Measurements from ENCODE around the gene ATP11A.
A peak's percentile ranks its signal among the peaks of the same experiment; 100 is the strongest.
"Not testable (repeated sequence)": the region's sequence is repeated elsewhere in the genome, so short reads cannot be mapped to it uniquely, and the experiment has no call there.

ATP11A gene

DNA sequence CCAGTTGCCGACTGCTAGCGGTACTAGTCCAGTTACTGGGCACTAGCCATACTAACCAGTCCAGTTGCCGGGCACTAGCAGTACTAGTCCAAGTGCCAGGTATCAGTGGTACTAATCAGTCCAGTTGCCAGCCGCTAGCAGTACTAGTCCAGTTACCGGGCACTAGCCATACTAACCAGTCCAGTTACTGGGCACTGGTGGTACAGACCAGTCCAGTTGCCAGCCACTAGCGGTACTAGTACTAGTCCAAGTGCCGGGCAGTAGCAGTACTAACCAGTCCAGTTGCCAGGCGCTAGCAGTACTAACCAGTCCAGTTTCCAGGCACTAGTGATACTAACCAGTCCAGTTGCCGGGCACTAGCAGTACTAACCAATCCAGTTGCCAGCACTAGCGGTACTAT lies 155.0 kb downstream of the ATP11A start:
- no peak for DNase-seq

DNA sequence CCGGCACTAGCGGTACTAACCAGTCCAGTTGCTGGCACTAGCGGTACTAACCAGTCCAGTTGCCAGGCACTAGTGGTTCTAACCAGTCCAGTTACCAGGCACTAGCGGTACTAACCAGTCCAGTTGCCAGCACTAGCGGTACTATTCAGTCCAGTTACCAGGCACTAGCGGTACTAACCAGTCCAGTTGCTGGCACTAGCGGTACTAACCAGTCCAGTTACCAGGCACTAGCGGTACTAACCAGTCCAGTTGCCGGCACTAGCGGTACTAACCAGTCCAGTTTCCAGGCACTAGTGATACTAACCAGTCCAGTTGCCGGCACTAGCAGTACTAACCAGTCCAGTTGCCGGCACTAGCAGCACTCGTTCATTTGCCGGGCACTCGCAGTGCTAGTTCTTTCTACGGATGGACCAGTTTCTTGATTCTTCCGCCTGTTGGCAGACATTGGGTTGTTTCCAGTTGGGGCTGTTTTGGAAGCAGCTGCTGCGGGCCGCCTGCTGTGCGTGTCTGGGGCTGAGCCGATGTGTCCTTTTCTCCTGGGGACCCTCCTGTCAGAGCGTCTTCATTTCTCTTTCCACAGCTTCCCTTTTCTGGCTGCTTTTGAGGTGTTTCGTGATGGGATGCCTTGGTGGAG lies 155.8 kb downstream of the ATP11A start:
- no peak for DNase-seq

DNA sequence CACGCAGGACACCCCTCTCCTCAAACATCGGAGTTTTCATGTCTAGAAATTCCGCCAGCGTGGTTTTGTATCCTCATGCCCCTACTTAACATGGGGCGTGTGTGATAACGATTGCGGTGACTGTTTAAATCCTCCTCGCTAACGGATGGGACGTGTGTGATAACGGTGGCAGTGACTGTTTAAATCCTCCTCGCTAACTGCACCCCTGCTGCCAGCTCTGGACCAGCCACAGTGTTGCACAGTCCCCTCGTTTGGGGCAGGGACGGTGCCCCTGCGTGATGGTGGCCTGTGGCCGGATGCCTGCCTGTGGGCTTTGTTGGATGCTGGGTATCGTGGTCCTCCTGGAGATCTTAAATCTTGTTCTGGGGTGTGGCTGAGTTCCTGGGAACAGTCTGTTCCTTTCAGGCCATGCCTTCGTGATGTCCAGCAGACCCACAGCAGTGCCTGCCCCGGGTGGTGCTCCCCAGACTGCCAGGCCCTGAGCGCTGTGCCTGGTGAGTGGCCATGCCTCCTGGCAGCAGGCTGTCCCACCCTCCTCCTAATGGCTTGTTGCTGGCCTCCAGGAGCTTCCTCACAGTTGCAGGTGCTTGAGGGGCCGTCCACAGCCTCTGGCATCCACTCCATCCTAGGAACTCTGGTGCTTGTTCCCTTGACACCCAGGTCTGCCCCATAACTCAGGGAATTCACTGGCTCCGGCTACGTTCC lies 156.7 kb downstream of the ATP11A start:
- no peak for DNase-seq

DNA sequence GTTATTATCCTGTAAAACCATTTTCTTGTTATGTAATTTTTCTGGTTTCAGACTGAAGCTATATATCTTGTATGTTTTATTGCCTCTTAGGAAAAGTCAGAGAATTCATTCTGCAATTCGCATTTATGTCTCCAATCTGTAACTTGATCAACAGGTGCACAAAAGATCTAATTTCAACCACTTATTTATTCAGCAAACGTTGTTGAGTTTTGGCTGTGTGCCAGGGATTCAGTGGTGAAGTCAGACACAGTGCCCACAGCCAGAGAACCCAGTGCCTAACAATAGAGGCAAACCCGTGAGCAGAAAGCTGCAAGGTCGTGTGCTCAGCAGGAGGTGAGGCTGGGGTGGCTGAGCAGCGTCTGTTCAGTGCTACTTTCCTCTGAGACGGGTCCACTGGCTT lies 159.7 kb downstream of the ATP11A start:
- DNase-seq, result peak; percentile 63

DNA sequence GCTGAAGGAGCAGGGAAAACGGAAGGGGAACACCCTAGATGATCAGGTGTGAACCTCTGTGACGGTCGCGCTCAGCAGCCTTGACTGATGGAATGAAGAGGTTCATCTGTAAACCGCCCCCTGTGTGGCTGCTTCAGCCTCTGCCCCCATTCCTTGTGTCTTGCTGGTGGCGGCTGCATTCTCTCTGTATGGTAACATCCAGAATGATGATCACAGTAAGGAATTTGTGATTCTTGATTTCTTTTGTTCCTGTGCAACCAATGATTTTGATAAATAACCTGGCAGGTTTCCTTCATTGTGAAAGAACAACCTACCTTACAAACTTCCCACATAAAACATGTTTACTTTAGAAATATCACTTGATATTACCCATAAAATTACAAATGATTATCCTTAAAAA lies 160.4 kb downstream of the ATP11A start:
- no peak for DNase-seq

DNA sequence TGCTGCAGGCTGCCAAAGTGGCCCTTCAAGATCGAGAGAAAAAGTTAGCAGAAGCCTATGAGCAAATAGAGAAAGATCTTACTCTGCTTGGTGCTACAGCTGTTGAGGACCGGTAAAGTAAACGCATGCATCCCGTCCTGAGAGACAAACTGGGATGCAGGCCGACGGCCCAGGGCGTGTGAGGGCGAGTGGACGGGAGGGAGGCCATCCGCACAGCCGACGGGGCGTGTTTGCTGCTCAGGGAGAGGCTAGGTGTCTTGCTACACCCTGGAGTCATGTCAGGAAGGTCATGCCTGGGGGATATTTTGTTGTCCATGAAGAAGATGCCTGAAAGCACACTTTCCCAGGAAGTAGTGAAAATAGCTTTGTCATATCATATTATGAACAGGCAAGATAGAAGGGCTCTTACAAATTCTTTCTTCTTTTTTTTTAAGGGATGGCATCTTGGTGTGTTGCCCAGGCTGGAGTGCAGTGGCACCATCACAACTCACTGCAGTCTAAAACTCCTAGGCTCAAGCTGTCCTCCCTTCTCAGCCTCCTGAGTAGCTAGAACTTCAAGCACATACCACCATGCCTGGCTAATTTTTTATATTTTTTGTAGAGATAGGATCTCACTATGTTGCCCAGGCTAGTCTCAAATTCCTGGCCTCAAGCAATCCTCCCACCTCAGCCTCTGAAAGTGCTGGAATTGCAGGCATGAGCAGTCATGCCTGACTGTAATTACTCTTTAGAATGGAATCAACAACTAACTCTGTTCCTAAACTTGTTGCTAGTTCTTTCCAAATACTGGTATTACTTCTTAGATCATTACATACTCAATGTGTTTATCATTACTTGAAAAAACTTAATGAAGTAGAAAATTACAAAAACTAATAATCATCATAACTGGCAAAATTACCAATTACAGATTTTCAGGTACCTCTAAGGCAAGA lies 161.5 kb downstream of the ATP11A start:
- no peak for DNase-seq

DNA sequence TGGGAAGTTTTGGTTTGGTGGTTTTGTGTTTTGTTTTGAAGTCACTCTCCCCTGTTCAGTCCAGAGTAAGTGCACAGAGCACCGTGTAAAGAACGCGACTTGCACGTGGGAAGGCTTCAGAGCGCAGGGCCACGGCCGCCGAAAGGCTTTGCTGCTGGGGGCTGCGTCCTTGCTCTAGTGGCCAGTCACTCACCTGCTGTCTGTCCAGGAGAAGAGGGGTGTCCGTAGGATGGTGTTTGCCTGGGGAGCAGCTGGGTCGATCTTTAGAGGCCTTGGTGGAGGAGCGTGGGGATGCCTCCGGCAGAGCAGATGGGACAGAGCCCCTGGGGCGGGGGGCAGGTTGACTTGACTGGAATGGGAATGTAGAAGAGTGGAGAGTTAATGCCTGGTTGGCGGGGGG lies 162.6 kb downstream of the ATP11A start:
- DNase-seq, result no peak

DNA sequence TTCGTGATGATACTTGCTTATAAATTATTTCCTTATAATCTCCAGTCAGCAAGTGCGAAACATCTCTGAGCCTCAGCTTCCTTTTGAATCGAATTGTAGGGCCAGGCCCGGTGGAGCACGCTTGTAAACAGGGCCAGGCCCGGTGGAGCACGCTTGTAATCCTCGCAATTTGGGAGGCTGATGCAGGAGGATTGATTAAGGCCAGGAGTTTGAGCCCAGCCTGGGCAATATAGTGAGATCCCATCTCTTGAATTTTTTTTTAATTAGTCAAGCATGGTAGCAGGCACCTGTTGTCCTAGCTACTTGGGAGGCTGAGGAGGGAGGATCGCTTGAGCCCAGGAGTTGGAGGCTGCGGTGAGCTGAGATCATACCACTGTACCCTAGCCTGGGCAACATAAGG lies 163.0 kb downstream of the ATP11A start:
- DNase-seq, result no peak

DNA sequence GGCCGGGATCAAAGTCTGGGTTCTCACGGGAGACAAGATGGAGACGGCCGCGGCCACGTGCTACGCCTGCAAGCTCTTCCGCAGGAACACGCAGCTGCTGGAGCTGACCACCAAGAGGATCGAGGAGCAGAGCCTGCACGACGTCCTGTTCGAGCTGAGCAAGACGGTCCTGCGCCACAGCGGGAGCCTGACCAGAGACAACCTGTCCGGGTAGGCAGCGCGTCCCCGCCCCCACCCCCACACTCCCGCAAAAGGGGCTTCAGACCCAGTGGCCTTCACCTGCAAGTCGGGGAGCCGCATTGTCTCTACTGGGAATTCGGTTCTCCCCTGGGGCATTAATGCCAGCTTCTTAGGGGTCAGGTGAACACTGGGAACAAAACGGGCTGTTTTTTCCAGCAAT lies 164.5 kb downstream of the ATP11A start:
- DNase-seq, result no peak

DNA sequence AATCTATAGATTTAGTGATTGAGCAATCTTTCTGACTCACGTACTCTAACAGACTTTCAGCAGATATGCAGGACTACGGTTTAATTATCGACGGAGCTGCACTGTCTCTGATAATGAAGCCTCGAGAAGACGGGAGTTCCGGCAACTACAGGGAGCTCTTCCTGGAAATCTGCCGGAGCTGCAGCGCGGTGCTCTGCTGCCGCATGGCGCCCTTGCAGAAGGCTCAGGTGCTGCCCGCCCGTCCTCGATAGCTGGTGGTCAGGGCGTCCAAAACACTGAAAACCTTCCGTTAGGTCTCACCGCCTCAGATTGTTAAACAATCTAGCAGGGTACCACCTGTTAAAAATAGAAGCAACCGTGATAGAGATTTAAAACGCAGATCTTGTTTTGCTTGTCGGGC lies 166.0 kb downstream of the ATP11A start:
- DNase-seq, result no peak

DNA sequence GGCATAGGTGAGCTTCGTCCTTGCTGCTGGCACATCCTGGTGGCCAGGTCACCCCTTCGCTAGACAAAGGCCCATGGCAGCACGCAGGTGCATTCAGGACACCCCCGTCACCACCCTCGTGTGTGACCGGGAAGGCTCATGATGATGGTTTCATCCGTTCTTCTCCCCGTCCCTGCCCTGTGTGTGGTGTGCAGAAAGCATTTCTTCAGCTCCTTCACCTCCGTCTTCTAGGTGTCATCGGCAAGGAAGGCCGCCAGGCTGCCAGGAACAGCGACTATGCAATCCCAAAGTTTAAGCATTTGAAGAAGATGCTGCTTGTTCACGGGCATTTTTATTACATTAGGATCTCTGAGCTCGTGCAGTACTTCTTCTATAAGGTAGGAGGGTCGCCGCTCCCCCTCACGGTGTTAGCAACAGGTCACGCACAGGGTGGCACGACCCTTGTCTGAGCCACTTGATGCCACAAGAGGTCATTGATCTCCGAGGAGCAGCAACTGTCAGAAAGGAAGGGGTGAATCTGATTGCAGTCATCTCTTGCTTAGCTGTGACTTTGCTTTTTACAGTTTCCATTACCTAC lies 168.2 kb downstream of the ATP11A start:
- no peak for DNase-seq

DNA sequence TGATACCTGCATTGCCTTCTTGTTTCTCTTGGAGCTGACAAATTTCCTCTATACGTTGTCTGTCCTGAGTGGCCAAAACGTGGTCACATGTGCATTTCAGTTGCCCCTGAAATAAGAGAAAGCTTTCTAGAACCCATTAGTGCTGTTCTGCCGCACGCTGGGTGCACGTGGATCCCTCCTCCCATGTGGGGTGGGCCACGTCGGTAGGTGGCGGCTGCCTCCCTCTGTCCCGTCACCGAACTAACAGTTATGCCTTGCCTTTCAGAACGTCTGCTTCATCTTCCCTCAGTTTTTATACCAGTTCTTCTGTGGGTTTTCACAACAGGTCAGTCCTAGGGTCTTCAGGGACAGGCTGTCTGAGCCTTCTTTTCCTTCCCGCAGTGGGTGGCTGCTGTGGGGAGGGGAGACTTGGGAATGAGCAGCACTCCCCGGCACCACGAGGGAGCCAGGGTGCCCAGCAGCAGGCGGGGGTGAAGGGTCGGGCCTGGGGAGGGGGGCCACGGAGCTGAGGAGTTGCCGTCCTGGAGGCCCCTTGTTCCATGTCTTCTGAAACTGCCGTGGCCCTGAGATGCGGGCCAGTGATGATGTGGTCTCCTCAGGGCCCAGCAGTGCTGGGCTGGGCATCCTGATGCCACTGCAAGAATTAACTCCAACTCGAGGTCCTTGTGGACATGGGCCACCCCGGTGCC lies 169.4 kb downstream of the ATP11A start:
- no peak for DNase-seq

DNA sequence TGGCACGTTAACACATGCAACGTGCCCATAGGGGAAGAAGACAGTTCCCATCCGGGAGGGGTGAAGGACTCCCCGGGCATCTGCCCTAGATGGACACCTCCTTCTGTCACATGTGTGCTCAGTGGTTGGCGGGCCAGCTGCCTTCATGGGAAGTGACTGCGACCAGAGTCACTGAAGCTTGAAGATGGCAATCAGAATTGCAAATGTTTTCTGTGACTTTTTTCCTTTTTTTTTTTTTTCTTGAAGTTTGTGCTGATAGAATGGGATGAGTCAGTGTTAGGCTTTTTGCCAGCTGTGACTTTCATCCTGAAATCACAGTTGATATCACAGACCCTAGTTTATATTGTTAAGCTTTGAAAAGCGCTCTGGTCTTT lies 170.0 kb downstream of the ATP11A start:
- peak; percentile 33 for DNase-seq

DNA sequence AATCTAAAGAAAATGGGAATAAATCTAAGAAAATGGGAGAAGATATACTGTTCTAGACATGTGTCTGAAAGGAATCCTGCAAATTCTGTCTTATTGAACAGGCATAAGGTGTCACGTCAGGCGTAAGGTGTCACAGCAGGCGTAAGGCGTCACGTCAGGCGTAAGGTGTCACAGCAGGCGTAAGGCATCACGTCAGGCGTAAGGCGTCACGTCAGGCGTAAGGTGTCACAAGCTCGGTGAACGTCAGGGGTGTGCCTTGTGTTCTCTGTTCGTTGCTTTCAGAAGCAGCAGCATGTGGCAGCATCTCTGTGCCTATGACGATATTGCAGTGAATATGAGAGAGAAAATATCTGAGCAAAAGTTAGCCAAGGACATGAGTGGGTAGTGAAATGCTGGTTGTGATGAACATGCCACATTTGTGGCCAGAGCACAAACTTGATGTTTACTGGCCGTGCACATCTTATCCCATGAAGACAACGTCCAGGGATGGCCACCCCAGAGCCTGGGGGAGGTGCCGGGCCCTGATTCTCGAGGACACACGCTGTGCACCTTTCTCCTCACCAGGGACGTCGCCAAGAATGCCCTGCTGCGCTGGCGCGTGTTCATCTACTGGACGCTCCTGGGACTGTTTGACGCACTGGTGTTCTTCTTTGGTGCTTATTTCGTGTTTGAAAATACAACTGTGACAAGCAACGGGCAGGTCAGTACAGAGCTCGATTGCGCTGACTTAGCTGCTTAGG lies 172.2 kb downstream of the ATP11A start:
- no peak for DNase-seq

DNA sequence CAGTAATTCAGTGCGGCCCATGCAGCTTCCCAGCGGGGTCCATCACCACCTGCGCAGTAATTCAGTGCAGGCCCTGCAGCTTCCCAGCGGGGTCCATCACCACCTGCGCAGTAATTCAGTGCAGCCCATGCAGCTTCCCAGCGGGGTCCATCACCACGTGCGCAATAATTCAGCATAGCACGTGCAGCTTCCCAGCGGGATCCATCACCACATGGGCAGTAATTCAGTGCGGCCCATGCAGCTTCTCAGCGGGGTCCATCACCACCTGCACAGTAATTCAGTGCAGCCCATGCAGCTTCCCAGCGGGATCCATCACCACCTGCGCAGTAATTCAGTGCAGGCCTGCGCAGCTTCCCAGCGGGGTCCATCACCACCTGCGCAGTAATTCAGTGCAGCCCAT lies 173.5 kb downstream of the ATP11A start:
- DNase-seq, result not testable (repeated sequence)

DNA sequence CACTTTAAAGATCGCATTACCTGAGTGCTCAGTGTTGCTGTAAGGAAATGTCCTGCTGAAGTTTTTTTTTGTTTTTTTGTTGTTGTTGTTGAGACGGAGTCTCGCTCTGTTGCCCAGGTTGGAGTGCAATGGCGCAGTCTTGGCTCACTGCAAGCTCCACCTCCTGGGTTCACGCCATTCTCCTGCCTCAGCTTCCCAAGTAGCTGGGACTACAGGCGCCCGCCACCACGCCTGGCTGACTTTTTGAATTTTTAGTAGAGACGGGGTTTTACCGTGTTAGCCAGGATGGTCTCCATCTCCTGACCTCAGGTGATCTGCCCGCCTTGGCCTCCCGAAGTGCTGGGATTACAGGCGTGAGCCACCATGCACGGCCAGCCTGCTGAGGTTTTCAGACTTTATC lies 175.6 kb downstream of the ATP11A start:
- DNase-seq, result not testable (repeated sequence)

DNA sequence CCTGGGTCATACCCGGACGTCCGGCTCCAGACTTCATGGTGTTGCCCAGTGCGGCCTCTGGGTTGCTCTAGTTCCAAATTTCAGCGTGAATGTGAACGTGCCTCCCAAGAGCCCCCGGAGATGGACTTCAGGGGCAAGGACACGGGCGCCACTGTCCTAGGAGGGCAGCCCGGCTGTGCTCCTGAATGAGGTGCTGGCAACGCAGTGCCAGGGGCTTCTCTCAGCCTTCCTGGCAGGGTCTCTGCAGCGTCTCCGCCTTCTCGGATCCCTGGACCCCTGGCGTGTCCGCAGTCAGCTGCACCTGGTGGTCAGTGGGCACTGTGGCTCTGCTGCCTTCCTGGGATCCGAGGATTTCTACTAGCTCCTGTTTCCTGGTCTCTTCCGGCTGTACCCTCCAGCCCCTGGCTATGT lies 177.5 kb downstream of the ATP11A start:
- DNase-seq, result no peak

DNA sequence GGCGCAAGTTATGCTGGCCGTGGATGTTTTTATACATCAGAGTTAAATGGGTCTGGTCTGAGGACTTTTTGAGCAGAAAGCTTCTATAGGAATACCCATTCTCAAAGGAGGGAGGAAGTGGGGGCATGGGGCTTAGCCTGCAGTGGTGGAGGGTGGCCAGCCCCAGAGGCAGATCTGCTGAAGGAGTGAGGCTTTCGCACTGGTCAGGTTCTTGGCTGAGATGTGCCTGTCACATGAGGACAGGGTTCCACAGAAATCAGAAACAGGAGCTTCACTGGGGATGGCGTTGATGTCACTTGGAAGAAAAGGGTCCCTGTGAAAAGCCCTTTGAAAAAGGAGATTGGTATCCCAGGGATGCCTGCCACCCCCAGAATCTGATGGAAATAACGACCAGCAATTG lies 178.5 kb downstream of the ATP11A start:
- DNase-seq, result no peak

DNA sequence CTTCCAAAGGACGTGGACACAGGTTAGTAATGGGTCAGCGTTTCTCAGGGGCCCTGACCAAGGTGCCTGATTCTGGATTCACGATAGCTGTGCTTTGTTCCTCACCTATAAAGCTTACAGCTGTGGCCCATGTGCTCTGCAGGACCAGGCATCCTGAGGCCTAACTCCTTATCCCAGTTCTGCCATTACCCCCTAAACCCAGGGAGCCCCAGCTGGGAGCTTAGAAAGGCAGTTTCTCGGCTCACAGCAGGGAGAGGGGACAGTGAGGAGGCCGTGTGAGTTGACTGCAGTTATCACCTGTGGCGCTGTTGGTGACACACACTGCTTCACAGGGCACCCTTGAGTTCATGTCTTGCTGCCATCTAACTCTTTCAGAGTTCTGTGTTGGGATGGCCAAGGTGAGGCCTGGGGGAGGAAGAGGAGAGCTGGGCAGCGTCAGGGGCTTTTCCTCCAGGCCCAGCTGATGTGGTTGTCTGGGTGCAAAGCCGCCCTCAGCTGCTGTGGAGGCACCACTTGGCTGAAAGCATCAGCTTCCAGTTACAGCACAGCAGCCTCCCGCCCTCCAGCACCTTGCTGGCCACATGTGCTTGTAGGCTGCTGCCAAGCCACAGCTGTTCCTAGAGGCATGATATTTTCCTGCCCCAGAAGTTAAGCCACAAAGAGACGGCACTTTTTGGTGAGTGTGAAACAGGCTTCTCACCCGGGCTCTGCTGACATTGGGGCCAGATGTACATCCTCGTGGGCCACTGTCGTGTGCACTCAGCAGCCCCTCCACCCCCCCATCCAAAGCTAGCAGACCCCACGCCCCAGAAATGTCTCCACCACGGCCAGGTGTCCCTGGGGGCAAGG lies 179.6 kb downstream of the ATP11A start:
- no peak for DNase-seq

DNA sequence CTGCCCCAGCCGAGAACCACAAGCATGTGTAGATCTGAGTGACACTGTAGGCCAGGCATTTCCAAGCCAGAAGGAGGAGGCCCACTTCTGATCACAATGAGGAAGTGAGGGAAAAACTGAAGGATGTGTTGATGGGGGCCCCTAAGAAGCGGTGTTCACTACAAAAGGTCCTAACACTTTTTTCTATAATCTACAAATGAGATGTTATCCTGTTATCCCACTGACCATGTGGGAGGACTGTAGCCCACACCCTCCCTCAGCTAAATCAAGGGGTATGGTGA lies 180.2 kb downstream of the ATP11A start:
- no peak for DNase-seq

DNA sequence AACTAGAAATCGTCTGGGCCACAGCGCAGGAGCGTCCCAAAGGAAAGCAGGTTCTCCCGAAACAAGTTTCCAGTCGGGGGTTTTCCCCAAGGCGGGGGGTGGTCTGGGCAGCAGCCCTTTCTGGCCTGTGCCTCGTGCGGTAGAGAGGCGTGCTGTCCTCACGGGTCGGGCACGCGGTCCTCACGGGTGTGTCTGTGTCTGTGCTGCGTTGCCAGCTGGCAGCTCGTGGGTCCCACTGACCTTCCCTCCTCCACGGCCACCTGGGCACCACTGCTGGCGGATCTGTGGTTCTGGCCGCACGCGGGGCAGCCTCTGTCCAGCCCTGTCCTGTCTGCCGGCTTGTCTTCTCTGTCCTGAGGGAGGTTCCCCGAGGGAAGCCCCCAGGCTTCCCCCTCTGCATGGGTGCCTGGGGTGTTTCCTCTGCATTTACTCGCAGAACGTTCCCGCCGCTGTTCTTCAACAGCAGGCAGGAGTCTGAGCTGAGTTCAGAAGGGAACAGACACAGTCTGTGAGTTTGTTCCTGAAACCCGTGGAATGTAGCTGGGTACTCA lies 181.0 kb downstream of the ATP11A start:
- DNase-seq, result no peak
